HG03439 (cell line): ENCODE measurements around the gene PRSS56.

Experiments used
- ATAC-seq: cut with Tn5 transposase; IDR thresholded peaks from one replicate; pipeline ENCODE4 v1.9.1; 2021; ENCODE audit warnings: mild to moderate bottlenecking, moderate library complexity; ENCODE audit not compliant: unreplicated experiment

Gene PRSS56

GRCh38 chr2:232501794-232502390, 18.3 kb upstream of the PRSS56 start:
- ATAC-seq, result no peak

GRCh38 chr2:232502511-232502910, 17.7 kb upstream of the PRSS56 start:
- ATAC-seq, result no peak

GRCh38 chr2:232502911-232503808, 17.0 kb upstream of the PRSS56 start:
- no peak for ATAC-seq

GRCh38 chr2:232503809-232504323, 16.3 kb upstream of the PRSS56 start:
- no peak for ATAC-seq

GRCh38 chr2:232504438-232504837, 15.8 kb upstream of the PRSS56 start:
- no peak for ATAC-seq

GRCh38 chr2:232505856-232506255, 14.3 kb upstream of the PRSS56 start:
- ATAC-seq, result no peak

- no peak for ATAC-seq
Measured at GRCh38 chr2:232506709-232507108, 13.5 kb upstream of the PRSS56 start.

GRCh38 chr2:232508251-232508650, 11.9 kb upstream of the PRSS56 start:
- no peak for ATAC-seq

GRCh38 chr2:232511336-232511890, 8.8 kb upstream of the PRSS56 start:
- ATAC-seq, result no peak

- ATAC-seq, result no peak
Measured at GRCh38 chr2:232512602-232513001, 7.6 kb upstream of the PRSS56 start.

GRCh38 chr2:232513353-232513752, 6.8 kb upstream of the PRSS56 start:
- no peak for ATAC-seq

- ATAC-seq, result no peak
Measured at GRCh38 chr2:232515639-232516038, 4.5 kb upstream of the PRSS56 start.

GRCh38 chr2:232516551-232516950, 3.6 kb upstream of the PRSS56 start:
- ATAC-seq, result no peak

GRCh38 chr2:232518844-232519243, 1.3 kb upstream of the PRSS56 start:
- no peak for ATAC-seq

GRCh38 chr2:232520489-232520888, 301 bp downstream of the PRSS56 start:
- no peak for ATAC-seq

- ATAC-seq, result no peak
Measured at GRCh38 chr2:232521098-232521497, 910 bp downstream of the PRSS56 start.

- no peak for ATAC-seq
Measured at GRCh38 chr2:232521959-232522622, 1.9 kb downstream of the PRSS56 start.

- no peak for ATAC-seq
Measured at GRCh38 chr2:232522623-232523401, 2.6 kb downstream of the PRSS56 start.

- ATAC-seq, result no peak
Measured at GRCh38 chr2:232523402-232523681, 3.2 kb downstream of the PRSS56 start.

- no peak for ATAC-seq
Measured at GRCh38 chr2:232523682-232524597, 3.8 kb downstream of the PRSS56 start.
